Measurements from ENCODE around the gene RHPN2.
"Not testable (repeated sequence)": the region's sequence is repeated elsewhere in the genome, so short reads cannot be mapped to it uniquely, and the experiment has no call there.

The RHPN2 gene

GRCh38 chr19:32971715-32972540 lies 92.8 kb downstream of the RHPN2 start, which contains the start of the genes CEP89 and FAAP24:
Gene CEP89, minus strand, starts transcription at chr19:32971958. Its CDS starts 84 bp downstream, at chr19:32971874.
Gene FAAP24, plus strand, starts transcription at chr19:32972242. Its CDS starts 955 bp downstream, at chr19:32973197.
- DNase-seq, result peak; percentile 88 to 99 (median 97)

GRCh38 chr19:32971012-32971595 lies 93.6 kb downstream of the RHPN2 start:
- DNase-seq, result no peak

- no peak for DNase-seq
Measured at GRCh38 chr19:32969549-32969948, 95.1 kb downstream of the RHPN2 start.

GRCh38 chr19:32966750-32967149 lies 97.9 kb downstream of the RHPN2 start:
- no peak for DNase-seq

- DNase-seq, result no peak
Measured at GRCh38 chr19:32945260-32945659, 119.4 kb downstream of the RHPN2 start.

- DNase-seq, result not testable (repeated sequence)
Measured at GRCh38 chr19:32941273-32941672, 123.4 kb downstream of the RHPN2 start.

GRCh38 chr19:32936065-32936464 lies 128.6 kb downstream of the RHPN2 start:
- DNase-seq, result no peak

- no peak for DNase-seq
Measured at GRCh38 chr19:32935629-32936028, 129.1 kb downstream of the RHPN2 start.

GRCh38 chr19:32933571-32933970 lies 131.1 kb downstream of the RHPN2 start:
- no peak for DNase-seq

- DNase-seq, result no peak
Measured at GRCh38 chr19:32930567-32930966, 134.1 kb downstream of the RHPN2 start.

- no peak for DNase-seq
Measured at GRCh38 chr19:32928806-32929205, 135.9 kb downstream of the RHPN2 start.
